RWPE1 (cell line): ENCODE results near the gene ACTL6B.

Experiments
- CTCF ChIA-PET: fragments of 350-600 bp; sonication (Branson Sonifier 250); formaldehyde crosslinking; extraction: SDS; loops from one replicate; lab custom pipeline; 2021; lab: Yijun Ruan, JAX
- POLR2A ChIA-PET: fragments of 400-600 bp; formaldehyde crosslinking; extraction: SDS; loops from one replicate; lab custom pipeline; 2020; ENCODE audit warnings: antibody characterized with exemption; ENCODE audit not compliant: low non-redundant PET; lab: Yijun Ruan, JAX
- DNase-seq: peaks from one replicate; pipeline ENCODE4 v3.0.0; 2012; ENCODE audit warnings: low spot score
- H3K27ac ChIP-seq: fragments of 450-650 bp; 2 replicates; pipeline ENCODE4 v1.5.1; 2017
- CTCF ChIP-seq: fragments of 450-650 bp; conservative IDR thresholded peaks from 2 replicates; pipeline ENCODE4 v1.5.1; 2017; ENCODE audit warnings: low read depth, mild to moderate bottlenecking

ACTL6B gene

GRCh38 chr7:100687751-100688300, 31.6 kb upstream of the ACTL6B start:
- no peak for TF ChIP-seq CTCF
- POLR2A ChIA-PET = interaction anchor here (0.6 kb wide), 1 partner anchor 8 kb away, joined by 3 read pairs; no protein-coding TSS in a partner anchor
- no peak for DNase-seq
- H3K27ac ChIP-seq = peak overlapping the region; percentile 85
- CTCF ChIA-PET = interaction anchor here (1.0 kb wide), 1 partner anchor 13 kb away, joined by 3 read pairs; no protein-coding TSS in a partner anchor

GRCh38 chr7:100687261-100687660, 31.0 kb upstream of the ACTL6B start:
- peak overlapping the region; percentile 85 for H3K27ac ChIP-seq
- no peak for TF ChIP-seq CTCF
- ChIA-PET CTCF (interaction anchor here (1.0 kb wide), 1 partner anchor 12 kb away, joined by 3 read pairs; no protein-coding TSS in a partner anchor), POLR2A (interaction anchor here (0.6 kb wide), 1 partner anchor 7 kb away, joined by 3 read pairs; no protein-coding TSS in a partner anchor)
- no peak for DNase-seq

GRCh38 chr7:100686822-100687211, 30.6 kb upstream of the ACTL6B start:
- no peak for TF ChIP-seq CTCF
- H3K27ac ChIP-seq = peak overlapping the region; percentile 85; the same call in 1 of the 2 replicates
- ChIA-PET POLR2A (no interaction called here), CTCF (no interaction called here)
- DNase-seq = no peak

GRCh38 chr7:100686201-100686821, 30.1 kb upstream of the ACTL6B start:
- CTCF ChIA-PET = interaction anchor here (1.1 kb wide), 1 partner anchor 47 kb away, joined by 5 read pairs; no protein-coding TSS in a partner anchor
- DNase-seq = no peak
- peak overlapping the region; percentile 92 for H3K27ac ChIP-seq
- POLR2A ChIA-PET = no interaction called here
- TF ChIP-seq CTCF = no peak

GRCh38 chr7:100685631-100686145, 29.4 kb upstream of the ACTL6B start:
- CTCF ChIA-PET = interaction anchor here (1.1 kb wide), 1 partner anchor 46 kb away, joined by 5 read pairs; no protein-coding TSS in a partner anchor

More at GRCh38 chr7:100685631-100686145, 29.4 kb upstream of the ACTL6B start:
- peak overlapping the region; percentile 92 for H3K27ac ChIP-seq
- no peak for DNase-seq
- POLR2A ChIA-PET = no interaction called here
- no peak for TF ChIP-seq CTCF
